Body of pancreas (tissue), 4 donors: ENCODE data around the gene RNF112. TPM values are rescaled to one million over a fixed set of nuclear protein-coding genes. Genes with fewer than 3 reads are reported as not detected.

Experiments
- ATAC-seq: fragments of 150-250 bp; one replicate; pipeline ENCODE4 v1.9.1; 2016
- DNase-seq, 4 donors: peaks; one replicate each; pipeline ENCODE4 v3.0.0-alpha.2; 2019
- H3K27ac ChIP-seq, 4 donors: fragments of 200-600 bp; sonication (generic); 1 replicate in 3 of 4; 2 replicates in 1 of 4; pipeline versions ENCODE4 v1.5.1 to v1.6.1; 2016 to 2019; ENCODE audit warnings: mild to moderate bottlenecking in 1 of 4, mixed read lengths in 1 of 4, moderate library complexity in 1 of 4
- H3K27me3 ChIP-seq, 2 donors: fragments of 200-600 bp; sonication (generic); one replicate each; pipeline ENCODE4 v1.6.0; 2016; ENCODE audit warnings: mild to moderate bottlenecking in 1 of 2
- H3K36me3 ChIP-seq, 2 donors: fragments of 200-600 bp; sonication (generic); replicated peaks in 1 of 2; 2 replicates each; pipeline ENCODE4 v1.5.1; 2016; ENCODE audit warnings: low read depth in 2 of 2; ENCODE audit not compliant: insufficient read depth in 1 of 2
- H3K4me1 ChIP-seq: fragments of 200-600 bp; sonication (generic); one replicate; pipeline ENCODE4 v1.6.0; 2016
- H3K4me3 ChIP-seq, 2 donors: fragments of 200-600 bp; sonication (generic); 1 replicate in 1 of 2; 2 replicates in 1 of 2; pipeline ENCODE4 v1.5.1; 2016 to 2019
- H3K9me3 ChIP-seq, 3 donors: fragments of 200-600 bp; sonication (generic); 1 replicate in 2 of 3; 2 replicates in 1 of 3; pipeline ENCODE4 v1.5.1; 2016
- CTCF ChIP-seq, 7 experiments: fragments of 450-650 bp in 4 of 7; fragments of 200-600 bp in 3 of 7; sonication (generic) in 3 of 7; IDR thresholded peaks; one replicate each; pipeline ENCODE4 v1.5.1; 2016 to 2019; ENCODE audit warnings: antibody characterized with exemption in 7 of 7
- POLR2A ChIP-seq, 3 donors: fragments of 450-650 bp; IDR thresholded peaks; one replicate each; pipeline ENCODE4 v1.6.1; 2016; ENCODE audit warnings: antibody characterized with exemption in 3 of 3, mild to moderate bottlenecking in 2 of 3
- WGBS, 2 donors: methylation state at CpG; one replicate each; pipeline ENCODE4 v1.1.5; 2017; 5-methylcytosine and 5-hydroxymethylcytosine counted together
- intact Hi-C: fragments of 100-400 bp; cut with DNase I; formaldehyde crosslinking; loops from one replicate; pipeline ENCODE4 v1.15.1; 2023
- total RNA-seq, 2 donors: library from RNA; depleted of rRNA; stranded (reverse); fragments of >200 nt; gene quantifications; one replicate each; pipeline ENCODE4 v1.1.0, GENCODE V29; 2016

The RNF112 gene, protein sequence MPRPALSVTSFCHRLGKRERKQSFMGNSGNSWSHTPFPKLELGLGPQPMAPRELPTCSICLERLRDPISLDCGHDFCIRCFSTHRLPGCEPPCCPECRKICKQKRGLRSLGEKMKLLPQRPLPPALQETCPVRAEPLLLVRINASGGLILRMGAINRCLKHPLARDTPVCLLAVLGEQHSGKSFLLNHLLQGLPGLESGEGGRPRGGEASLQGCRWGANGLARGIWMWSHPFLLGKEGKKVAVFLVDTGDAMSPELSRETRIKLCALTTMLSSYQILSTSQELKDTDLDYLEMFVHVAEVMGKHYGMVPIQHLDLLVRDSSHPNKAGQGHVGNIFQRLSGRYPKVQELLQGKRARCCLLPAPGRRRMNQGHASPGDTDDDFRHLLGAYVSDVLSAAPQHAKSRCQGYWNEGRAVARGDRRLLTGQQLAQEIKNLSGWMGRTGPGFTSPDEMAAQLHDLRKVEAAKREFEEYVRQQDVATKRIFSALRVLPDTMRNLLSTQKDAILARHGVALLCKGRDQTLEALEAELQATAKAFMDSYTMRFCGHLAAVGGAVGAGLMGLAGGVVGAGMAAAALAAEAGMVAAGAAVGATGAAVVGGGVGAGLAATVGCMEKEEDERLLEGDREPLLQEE
- total RNA-seq, result 1 to 10 TPM in 1 of 2 donors, under 1 TPM in 1; 0.52 to 5.9 TPM

- no peaks in the 10 kb centered on the region for H3K9me3 ChIP-seq
- intact Hi-C loops, result no loop called here
- no peak within 1 kb of the TSS for H3K4me3 ChIP-seq
- H3K36me3 ChIP-seq, result no peaks in the 10 kb centered on the region
- ATAC-seq (peak; percentile 30), DNase-seq (no peak)
- TF ChIP-seq CTCF (IDR thresholded peaks at IDR 0.05) (no peak), POLR2A (IDR thresholded peaks at IDR 0.05) (no peak)
- H3K27me3 ChIP-seq, result no peaks in the 10 kb centered on the region
- H3K27ac ChIP-seq, result no peak within 1 kb of the TSS
- no peaks in the 10 kb centered on the region for H3K4me1 ChIP-seq
- 8 to 18% methylated on average over 22 to 23 of the region's 23 CpGs for whole genome bisulfite sequencing, 2 donors
These were observed at the start of gene RNF112 for GRCh38 chr17:19410875-19411620. RNF112 (plus strand) TSS chr17:19411232; CDS start chr17:19411409, 177 bp downstream.

DNA sequence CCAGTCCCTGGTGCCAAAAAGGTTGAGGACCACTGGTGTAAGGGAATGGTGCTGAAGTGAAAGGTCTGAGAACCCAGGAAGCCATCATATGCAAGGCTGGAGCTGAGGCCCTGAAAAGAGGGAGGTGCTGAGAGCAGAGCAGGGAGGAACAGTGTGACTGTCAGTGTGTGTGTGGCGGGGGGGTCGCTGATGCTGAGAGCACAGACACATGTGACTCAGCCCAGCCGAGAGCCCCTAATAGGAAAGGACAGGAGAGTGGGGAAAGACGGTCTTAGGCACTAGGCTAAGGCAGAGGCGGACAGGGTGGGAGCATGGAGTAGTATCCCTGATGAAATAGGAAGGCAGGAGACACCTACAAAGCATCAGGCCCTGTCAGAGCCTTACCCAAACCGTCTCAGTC is 49.7 kb upstream of the RNF112 start:
- Histone ChIP-seq H3K27me3 (no peaks in the 10 kb centered on the region), H3K27ac (no peak overlapping the region), H3K4me1 (peaks cover 26% of the 10 kb centered on the region), H3K9me3 (no peaks in the 10 kb centered on the region), H3K36me3 (no peaks in the 10 kb centered on the region), H3K4me3 (no peak overlapping the region)
- no peak for ATAC-seq
- WGBS, 2 donors, result 67 to 71% methylated on average over 6 of the region's 6 CpGs
- no peak for DNase-seq
- no peak for TF ChIP-seq POLR2A (IDR thresholded peaks at IDR 0.05)
- no peak for TF ChIP-seq CTCF (IDR thresholded peaks at IDR 0.05)
- intact Hi-C loops, result no loop called here

DNA sequence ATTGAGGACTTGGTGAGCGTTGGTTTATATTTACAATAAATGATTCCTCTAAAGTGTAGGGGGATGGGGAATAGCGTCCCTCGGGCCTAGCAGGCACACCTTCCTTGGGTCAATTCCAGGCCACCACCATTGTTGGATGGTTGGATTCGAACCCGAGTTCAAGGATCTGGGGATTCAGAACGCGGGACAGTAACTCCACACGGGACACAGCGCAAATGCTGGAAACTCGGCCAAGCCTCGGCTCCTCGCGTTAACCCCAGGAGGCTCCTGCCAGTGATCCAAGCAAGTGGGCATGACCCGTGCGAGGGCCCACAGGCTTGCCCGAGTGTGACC is 49.1 kb upstream of the RNF112 start:
- ATAC-seq (no peak), DNase-seq (no peak)
- TF ChIP-seq CTCF (IDR thresholded peaks at IDR 0.05), result no peak
- peak in 1 of 3 donors; percentile 26 for TF ChIP-seq POLR2A (IDR thresholded peaks at IDR 0.05)
- H3K4me1 ChIP-seq, result peaks cover 26% of the 10 kb centered on the region
- 9 to 11% methylated on average over 8 to 16 of the region's 16 CpGs for WGBS, 2 donors
- no peaks in the 10 kb centered on the region for H3K9me3 ChIP-seq
- no peaks in the 10 kb centered on the region for H3K27me3 ChIP-seq
- H3K36me3 ChIP-seq, result no peaks in the 10 kb centered on the region
- intact Hi-C loops, result no loop called here
- peak overlapping the region; percentile 40 to 87 (median 86) for H3K27ac ChIP-seq
- peak overlapping the region; percentile 41 to 46 for H3K4me3 ChIP-seq

- TF ChIP-seq CTCF (IDR thresholded peaks at IDR 0.05) (peak; percentile 92 to 99 (median 99)), POLR2A (IDR thresholded peaks at IDR 0.05) (peak in 2 of 3 donors; percentile 40 to 43)
- Histone ChIP-seq H3K27me3 (no peaks in the 10 kb centered on the region), H3K4me1 (peaks cover 26% of the 10 kb centered on the region), H3K27ac (peak within 1 kb of the TSS; percentile 53 to 87 (median 86)), H3K36me3 (no peaks in the 10 kb centered on the region), H3K9me3 (no peaks in the 10 kb centered on the region), H3K4me3 (peak within 1 kb of the TSS; percentile 41 to 46)
- peak; percentile 96 for ATAC-seq
- peak; percentile 95 to 96 (median 96) for DNase-seq
- 0% methylated on average over 5 to 83 of the region's 83 CpGs for WGBS, 2 donors
- intact Hi-C loops, result no loop called here
These were observed 48.5 kb upstream of the RNF112 start, which contains the start of gene B9D1 for GRCh38 chr17:19362277-19363113. B9D1 (minus strand) TSS chr17:19362723; CDS start chr17:19362569, 154 bp downstream.
